Measurements from ENCODE around the gene KMT2E.

KMT2E gene

DNA sequence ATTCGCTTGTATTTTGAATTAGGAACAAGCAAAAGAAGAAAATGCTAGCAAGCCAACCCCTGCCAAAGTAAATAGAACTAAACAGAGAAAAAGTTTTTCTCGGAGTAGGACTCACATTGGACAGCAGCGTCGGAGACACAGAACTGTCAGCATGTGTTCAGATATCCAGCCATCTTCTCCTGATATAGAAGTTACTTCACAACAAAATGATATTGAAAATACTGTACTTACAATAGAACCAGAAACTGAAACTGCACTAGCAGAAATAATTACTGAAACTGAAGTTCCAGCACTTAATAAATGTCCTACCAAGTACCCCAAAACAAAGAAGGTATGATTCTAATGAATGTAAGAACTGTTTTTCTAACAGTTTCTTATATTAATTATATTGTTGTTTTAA lies 87.9 kb downstream of the KMT2E start:
- Histone ChIP-seq H3K4me1 (no peaks in the 10 kb centered on the region), H3K9me3 (no peaks in the 10 kb centered on the region), H3K27me3 (no peaks in the 10 kb centered on the region), H3K36me3 (peaks cover 66% of the 10 kb centered on the region), H3K4me3 (ENCODE audit: low read depth, low read length) (no peak overlapping the region)
- no peak for DNase-seq
- TF ChIP-seq, protein P1, sequence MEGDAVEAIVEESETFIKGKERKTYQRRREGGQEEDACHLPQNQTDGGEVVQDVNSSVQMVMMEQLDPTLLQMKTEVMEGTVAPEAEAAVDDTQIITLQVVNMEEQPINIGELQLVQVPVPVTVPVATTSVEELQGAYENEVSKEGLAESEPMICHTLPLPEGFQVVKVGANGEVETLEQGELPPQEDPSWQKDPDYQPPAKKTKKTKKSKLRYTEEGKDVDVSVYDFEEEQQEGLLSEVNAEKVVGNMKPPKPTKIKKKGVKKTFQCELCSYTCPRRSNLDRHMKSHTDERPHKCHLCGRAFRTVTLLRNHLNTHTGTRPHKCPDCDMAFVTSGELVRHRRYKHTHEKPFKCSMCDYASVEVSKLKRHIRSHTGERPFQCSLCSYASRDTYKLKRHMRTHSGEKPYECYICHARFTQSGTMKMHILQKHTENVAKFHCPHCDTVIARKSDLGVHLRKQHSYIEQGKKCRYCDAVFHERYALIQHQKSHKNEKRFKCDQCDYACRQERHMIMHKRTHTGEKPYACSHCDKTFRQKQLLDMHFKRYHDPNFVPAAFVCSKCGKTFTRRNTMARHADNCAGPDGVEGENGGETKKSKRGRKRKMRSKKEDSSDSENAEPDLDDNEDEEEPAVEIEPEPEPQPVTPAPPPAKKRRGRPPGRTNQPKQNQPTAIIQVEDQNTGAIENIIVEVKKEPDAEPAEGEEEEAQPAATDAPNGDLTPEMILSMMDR (IDR thresholded peaks at IDR 0.05; ENCODE audit: low read depth, low read length): no peak

DNA sequence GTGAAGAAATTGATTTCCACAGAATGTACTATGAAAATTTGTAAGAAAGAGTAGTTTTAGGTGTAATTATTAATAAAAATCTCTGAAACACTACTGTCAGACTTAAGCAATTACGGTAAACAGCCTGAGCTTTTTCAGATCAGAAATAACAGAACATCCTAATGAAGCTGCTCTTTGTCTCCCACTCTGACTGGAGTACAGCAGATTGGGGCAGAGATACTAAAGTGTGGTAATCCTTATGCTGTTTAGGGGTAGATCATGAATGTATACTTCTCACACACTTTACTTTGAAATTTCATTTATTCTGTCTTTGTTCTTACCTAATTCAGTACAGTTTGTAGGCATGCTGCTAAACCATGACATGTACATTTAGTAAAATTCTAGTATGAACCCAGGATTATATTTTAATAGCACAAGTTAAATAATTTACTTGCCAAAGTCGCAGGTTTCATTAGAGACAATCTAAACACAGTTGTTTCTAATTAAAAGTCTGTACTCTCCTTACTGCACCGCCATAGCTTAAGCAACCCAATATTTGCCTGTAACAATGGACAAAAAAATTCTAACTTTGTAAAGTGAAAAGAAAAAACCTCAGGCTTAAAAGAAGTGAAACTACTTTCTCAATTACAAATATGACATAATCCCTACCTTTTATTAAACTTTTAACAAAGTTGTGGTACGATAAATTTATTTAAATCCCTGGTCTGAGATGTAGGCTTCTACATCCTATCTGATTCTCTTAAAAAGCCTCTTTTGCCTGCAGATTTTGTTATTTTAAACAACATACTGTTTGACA lies 88.8 kb downstream of the KMT2E start:
- Histone ChIP-seq H3K9me3 (no peaks in the 10 kb centered on the region), H3K27me3 (no peaks in the 10 kb centered on the region), H3K36me3 (peaks cover 66% of the 10 kb centered on the region), H3K4me1 (no peaks in the 10 kb centered on the region), H3K4me3 (ENCODE audit: low read depth, low read length) (no peak overlapping the region)
- TF ChIP-seq, protein P1 (IDR thresholded peaks at IDR 0.05; ENCODE audit: low read depth, low read length): no peak
- no peak for DNase-seq

DNA sequence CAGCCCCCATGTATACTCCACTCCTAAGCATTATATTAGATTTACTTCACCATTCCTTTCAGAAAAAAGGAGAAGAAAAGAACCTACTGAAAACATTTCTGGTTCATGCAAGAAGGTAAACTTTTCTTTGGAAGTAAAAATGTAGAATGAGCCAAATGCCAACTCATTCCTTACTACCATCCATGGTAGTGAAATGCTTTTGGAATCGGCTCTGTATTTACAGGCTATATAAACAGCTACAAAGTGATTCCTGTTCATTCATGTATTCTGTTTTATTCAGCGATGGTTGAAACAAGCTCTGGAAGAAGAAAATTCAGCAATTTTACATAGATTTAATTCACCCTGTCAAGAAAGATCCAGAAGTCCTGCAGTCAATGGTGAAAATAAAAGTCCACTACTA lies 91.6 kb downstream of the KMT2E start:
- H3K9me3 ChIP-seq: no peaks in the 10 kb centered on the region
- H3K4me3 ChIP-seq (ENCODE audit: low read depth, low read length): no peak overlapping the region
- DNase-seq: no peak
- H3K27me3 ChIP-seq: no peaks in the 10 kb centered on the region
- TF ChIP-seq, protein P1 (IDR thresholded peaks at IDR 0.05; ENCODE audit: low read depth, low read length): no peak
- no peaks in the 10 kb centered on the region for H3K4me1 ChIP-seq
- H3K36me3 ChIP-seq: peaks cover 84% of the 10 kb centered on the region

DNA sequence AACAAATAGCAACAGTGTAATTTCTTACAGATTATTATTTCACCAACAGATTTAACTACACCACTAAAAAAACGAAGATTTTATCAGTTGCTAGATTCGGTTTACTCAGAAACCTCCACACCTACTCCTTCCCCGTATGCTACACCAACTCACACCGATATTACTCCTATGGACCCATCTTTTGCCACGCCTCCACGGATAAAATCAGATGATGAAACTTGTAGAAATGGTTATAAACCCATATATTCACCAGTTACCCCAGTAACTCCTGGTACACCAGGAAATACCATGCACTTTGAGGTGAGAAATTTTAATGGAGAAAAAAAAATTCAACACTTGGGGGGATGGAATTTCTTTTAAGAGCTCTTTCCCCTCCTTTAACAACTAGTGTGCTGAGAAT lies 92.5 kb downstream of the KMT2E start:
- H3K4me1 ChIP-seq: no peaks in the 10 kb centered on the region
- H3K9me3 ChIP-seq: no peaks in the 10 kb centered on the region
- no peak for DNase-seq
- peaks cover 88% of the 10 kb centered on the region for H3K36me3 ChIP-seq
- TF ChIP-seq, protein P1 (IDR thresholded peaks at IDR 0.05; ENCODE audit: low read depth, low read length): no peak
- no peak overlapping the region for H3K4me3 ChIP-seq (ENCODE audit: low read depth, low read length)
- no peaks in the 10 kb centered on the region for H3K27me3 ChIP-seq

DNA sequence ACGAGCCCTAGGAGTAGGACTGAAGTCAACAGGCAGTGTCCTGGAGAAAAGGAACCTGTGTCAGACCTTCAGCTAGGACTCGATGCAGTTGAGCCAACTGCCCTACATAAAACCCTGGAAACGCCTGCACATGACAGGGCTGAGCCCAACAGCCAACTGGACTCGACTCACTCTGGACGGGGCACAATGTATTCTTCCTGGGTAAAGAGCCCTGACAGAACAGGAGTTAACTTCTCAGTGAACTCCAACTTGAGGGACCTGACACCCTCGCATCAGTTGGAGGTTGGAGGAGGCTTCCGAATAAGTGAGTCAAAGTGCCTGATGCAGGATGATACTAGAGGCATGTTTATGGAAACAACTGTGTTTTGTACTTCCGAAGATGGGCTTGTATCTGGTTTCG lies 93.5 kb downstream of the KMT2E start:
- H3K4me1 ChIP-seq: no peaks in the 10 kb centered on the region
- peaks cover 89% of the 10 kb centered on the region for H3K36me3 ChIP-seq
- no peak overlapping the region for H3K4me3 ChIP-seq (ENCODE audit: low read depth, low read length)
- no peaks in the 10 kb centered on the region for H3K9me3 ChIP-seq
- no peaks in the 10 kb centered on the region for H3K27me3 ChIP-seq
- TF ChIP-seq, protein P1 (IDR thresholded peaks at IDR 0.05; ENCODE audit: low read depth, low read length): no peak
- no peak for DNase-seq
